Measurements from ENCODE around the gene ATXN1. TPM values are rescaled to one million over a fixed set of nuclear protein-coding genes. Genes with fewer than 3 reads are reported as not detected.

Gene ATXN1
- total RNA-seq, 1 experiment from 2014 or later, result 5.6 TPM

GRCh38 chr6:16623731-16624130, 137.5 kb downstream of the ATXN1 start:
- no peak overlapping the region for H2BK15ac ChIP-seq (ENCODE audit: low read depth, low read length)
- Mint-ChIP-seq H3K36me3 (ENCODE audit: insufficient read depth in 1 of 3, low read depth in 3 of 3) (no peaks in the 10 kb centered on the region; a peak in 1 of 7 replicates), H3K27me3 (ENCODE audit: low read depth) (no peaks in the 10 kb centered on the region; the same call in 1 of the 2 replicates), H3K4me3 (no peak overlapping the region), H3K9me3 (0 out of 5 replicates have a peak, but pooled peaks cover 0 to 2% of the 10 kb centered on the region in 2 experiments), H3K4me1 (no peaks in the 10 kb centered on the region), H3K27ac (no peak overlapping the region)
- no peak overlapping the region for H3K9ac ChIP-seq (ENCODE audit: extremely low read depth, insufficient read length, low read length)
- H3K4ac ChIP-seq (ENCODE audit: low read depth, low read length), result no peak overlapping the region
- no peak overlapping the region for H3K14ac ChIP-seq (ENCODE audit: insufficient read depth, low read length)
- H2AFZ ChIP-seq (ENCODE audit: low read length), result no peak overlapping the region
- no peaks in the 10 kb centered on the region for H3K79me1 ChIP-seq (ENCODE audit: insufficient read depth, low read depth, low read length, poor library complexity, severe bottlenecking)
- H2AK5ac ChIP-seq (ENCODE audit: insufficient read length, low read length), result no peak overlapping the region
- H3K23me2 ChIP-seq (ENCODE audit: insufficient read length, low read depth, low read length, poor library complexity, severe bottlenecking), result no peaks in the 10 kb centered on the region
- no peaks in the 10 kb centered on the region for H3K79me2 ChIP-seq (ENCODE audit: insufficient read depth, low read length)
- H3K4me2 ChIP-seq (ENCODE audit: insufficient read depth, insufficient read length, low read length), result no peak overlapping the region
- no peaks in the 10 kb centered on the region for H3K9me3 ChIP-seq (ENCODE audit: control insufficient read depth, low read depth, low read length)
- no peak overlapping the region for H3K56ac ChIP-seq (ENCODE audit: insufficient read length, low read depth, low read length)
- H2BK120ac ChIP-seq (ENCODE audit: low read depth, low read length, poor library complexity, severe bottlenecking), result no peak overlapping the region
- no peak overlapping the region for H2BK12ac ChIP-seq (ENCODE audit: insufficient read length, low read depth, low read length)
- WGBS (ENCODE audit: extremely low coverage, insufficient read length, low lambda C conversion rate), result no CpG with 5 or more reads among the region's 4 CpGs
- H4K5ac ChIP-seq (ENCODE audit: insufficient read length, low read depth, low read length), result no peak overlapping the region
- no peak overlapping the region for H4K91ac ChIP-seq (ENCODE audit: insufficient read length, low read depth, low read length)
- H3K27me3 ChIP-seq (ENCODE audit: insufficient read depth, low read length), result no peaks in the 10 kb centered on the region
- H4K20me1 ChIP-seq (ENCODE audit: control insufficient read depth, insufficient read depth, insufficient read length), result no peaks in the 10 kb centered on the region
- H2BK5ac ChIP-seq (ENCODE audit: insufficient read length, low read length), result no peak overlapping the region
- H3T11ph ChIP-seq (ENCODE audit: low read length), result no peak overlapping the region
- H3K23ac ChIP-seq (ENCODE audit: insufficient read length, low read depth, low read length), result no peak overlapping the region
- DNase-seq, result no peak
- no peak overlapping the region for H4K8ac ChIP-seq (replicated peaks; ENCODE audit: insufficient read length, low read depth, low read length)
- no peak overlapping the region for H3K27ac ChIP-seq (ENCODE audit: insufficient read length, low read depth, low read length)
- no peak overlapping the region for H3K18ac ChIP-seq (ENCODE audit: insufficient read length, low read depth, low read length)
- no peak for TF ChIP-seq CTCF (conservative IDR thresholded peaks at IDR 0.05)
- H2BK20ac ChIP-seq (ENCODE audit: low read depth, low read length, poor library complexity, severe bottlenecking), result no peak overlapping the region
- no peaks in the 10 kb centered on the region for H3K4me1 ChIP-seq (ENCODE audit: insufficient read depth, low read length)
